HG03442 (cell line): Measurements from ENCODE around the gene FBXO4.
"Not testable (repeated sequence)": the region's sequence is repeated elsewhere in the genome, so short reads cannot be mapped to it uniquely, and the experiment has no call there.

Experiments
- ATAC-seq: cut with Tn5 transposase; IDR thresholded peaks from one replicate; pipeline ENCODE4 v1.9.1; 2021; ENCODE audit warnings: mild to moderate bottlenecking, moderate library complexity; ENCODE audit not compliant: unreplicated experiment

The FBXO4 gene

DNA sequence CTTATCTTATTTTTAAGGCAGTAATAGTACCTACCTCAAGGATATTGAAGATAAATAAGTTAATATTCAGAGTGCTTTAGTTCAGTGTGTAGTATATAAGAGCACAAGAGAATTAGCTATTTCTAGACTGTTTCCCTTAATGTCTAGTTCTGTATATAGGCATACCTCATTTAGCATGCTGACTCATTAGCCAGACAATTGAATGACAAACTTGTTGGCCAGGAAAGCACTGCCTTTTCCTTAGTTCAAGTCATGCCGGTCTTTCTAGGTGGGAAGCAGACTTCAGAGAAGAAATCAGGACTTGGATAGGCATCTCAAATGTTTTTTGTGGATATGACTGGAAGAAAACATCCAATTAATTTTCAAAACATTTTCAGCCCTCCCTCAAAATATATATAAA lies 3.2 kb upstream of the FBXO4 start:
- ATAC-seq = no peak

GRCh38 chr5:41924526-41924871 lies 582 bp upstream of the FBXO4 start:
- no peak for ATAC-seq

- ATAC-seq = no peak
These were observed 472 bp downstream of the FBXO4 start for GRCh38 chr5:41925555-41925951.

- ATAC-seq = no peak
These were observed 2.5 kb downstream of the FBXO4 start for GRCh38 chr5:41927604-41928003.

- ATAC-seq = no peak
These were observed 4.0 kb downstream of the FBXO4 start for GRCh38 chr5:41929035-41929434.

DNA sequence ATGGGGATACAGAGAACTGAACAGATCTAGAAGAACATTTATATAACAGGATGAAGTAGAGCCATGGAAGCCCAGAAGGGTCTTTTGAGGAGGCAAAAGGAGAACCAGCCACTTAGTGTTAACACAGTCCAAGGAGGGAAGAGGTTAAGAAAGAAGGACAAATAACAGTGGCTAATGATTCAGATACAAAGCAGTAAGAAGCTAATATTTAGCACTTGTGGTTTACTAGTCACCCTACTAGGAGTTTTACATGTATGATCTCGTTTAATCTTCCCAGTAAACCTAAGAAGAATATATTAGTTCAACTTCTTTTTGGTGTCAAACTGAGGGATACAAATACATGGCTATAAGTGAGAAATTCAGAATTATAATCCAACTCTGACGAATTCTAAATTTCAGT lies 7.7 kb downstream of the FBXO4 start:
- no peak for ATAC-seq

DNA sequence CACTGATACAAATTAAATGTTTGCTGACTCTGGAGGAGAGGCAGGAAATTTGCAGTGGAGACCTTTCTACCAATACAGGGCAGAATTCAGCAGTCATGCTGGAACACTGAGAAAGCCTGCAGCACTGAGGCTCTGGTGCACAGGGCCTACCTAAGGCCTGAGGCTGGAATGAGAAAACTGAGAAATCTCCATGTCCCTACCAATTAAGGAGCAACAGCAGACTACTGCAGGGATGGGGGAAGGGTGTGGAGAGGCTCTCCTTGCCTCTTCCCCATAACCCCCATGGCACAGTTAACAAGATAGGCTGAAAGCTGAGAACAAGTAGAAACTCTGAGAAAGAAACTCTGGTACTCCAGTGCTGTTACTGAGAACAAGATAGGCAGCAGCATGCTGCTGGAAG lies 10.5 kb downstream of the FBXO4 start:
- no peak for ATAC-seq

- ATAC-seq = no peak
These were observed 15.6 kb downstream of the FBXO4 start for GRCh38 chr5:41940641-41941040.

DNA sequence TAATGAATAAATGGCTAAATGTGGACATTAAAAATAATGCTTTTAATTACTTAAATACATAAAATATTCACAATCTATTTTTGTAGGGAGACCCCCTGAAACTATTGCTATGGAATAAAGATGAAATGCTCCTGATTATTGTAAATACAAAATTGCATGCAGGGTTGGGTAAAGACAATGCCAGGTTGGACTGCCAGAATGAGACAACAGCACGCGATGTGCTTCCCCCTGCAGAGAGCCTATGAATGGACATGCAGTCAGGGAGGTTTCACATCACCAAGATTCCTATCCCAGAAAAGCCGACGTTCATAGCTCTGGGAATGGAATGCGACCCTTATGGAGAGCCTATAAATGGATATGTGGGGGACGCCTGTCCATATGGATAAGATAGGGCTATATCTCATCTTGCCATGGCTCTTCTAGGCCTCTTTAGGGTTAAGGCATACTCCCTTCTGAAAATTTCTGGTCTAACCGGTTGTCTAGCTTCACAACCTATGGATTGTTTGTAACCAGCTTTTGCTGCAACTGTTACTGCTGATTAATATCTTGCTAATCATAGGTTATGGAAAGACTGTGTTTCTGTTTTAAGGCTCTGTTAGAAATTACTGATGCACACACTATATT lies 20.4 kb downstream of the FBXO4 start:
- not testable (repeated sequence) for ATAC-seq

GRCh38 chr5:41951224-41951623 lies 26.1 kb downstream of the FBXO4 start:
- no peak for ATAC-seq

GRCh38 chr5:41954286-41954685 lies 29.2 kb downstream of the FBXO4 start:
- no peak for ATAC-seq

- peak; percentile 52 for ATAC-seq
These were observed 30.4 kb downstream of the FBXO4 start for GRCh38 chr5:41955432-41956024.

GRCh38 chr5:41956943-41957342 lies 31.9 kb downstream of the FBXO4 start:
- no peak for ATAC-seq

DNA sequence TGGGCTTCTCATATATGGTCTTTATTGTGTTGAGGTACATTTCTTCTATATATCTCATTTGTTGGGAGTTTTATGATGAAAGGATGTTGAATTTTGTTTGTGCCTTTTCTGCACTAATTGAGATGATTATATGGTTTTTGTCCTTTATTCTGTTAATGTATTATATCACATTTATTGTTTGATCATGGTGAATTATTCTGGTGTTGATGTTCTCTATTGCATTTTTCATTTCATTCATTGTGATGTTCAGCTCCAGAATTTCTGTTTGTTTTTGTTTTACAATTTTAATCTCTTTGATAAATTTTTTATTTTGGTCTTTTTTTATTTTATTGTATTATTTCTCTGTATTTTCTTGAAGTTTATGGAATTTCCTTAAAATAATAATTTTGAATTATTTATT lies 35.4 kb downstream of the FBXO4 start:
- ATAC-seq = no peak

GRCh38 chr5:41961736-41962135 lies 36.7 kb downstream of the FBXO4 start:
- no peak for ATAC-seq

DNA sequence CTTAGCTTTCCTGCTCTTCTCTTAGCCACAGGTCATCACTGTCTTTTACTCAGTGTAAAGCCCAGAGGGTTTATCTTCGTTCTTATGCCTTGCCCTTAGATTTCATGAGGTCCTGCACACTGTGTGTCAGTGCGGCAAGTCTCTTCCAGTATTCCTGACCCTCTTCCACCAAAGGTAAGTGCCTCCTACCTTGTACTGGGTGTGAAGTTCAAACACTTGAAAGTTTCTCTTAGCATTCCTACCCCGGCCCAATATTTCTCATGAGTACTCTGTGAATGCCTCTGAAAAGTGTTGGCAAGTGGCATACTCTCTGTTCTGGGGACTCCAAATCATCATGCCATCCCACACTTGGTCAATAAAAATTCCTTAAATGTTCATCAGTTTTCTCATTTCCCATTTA lies 37.4 kb downstream of the FBXO4 start:
- no peak for ATAC-seq

DNA sequence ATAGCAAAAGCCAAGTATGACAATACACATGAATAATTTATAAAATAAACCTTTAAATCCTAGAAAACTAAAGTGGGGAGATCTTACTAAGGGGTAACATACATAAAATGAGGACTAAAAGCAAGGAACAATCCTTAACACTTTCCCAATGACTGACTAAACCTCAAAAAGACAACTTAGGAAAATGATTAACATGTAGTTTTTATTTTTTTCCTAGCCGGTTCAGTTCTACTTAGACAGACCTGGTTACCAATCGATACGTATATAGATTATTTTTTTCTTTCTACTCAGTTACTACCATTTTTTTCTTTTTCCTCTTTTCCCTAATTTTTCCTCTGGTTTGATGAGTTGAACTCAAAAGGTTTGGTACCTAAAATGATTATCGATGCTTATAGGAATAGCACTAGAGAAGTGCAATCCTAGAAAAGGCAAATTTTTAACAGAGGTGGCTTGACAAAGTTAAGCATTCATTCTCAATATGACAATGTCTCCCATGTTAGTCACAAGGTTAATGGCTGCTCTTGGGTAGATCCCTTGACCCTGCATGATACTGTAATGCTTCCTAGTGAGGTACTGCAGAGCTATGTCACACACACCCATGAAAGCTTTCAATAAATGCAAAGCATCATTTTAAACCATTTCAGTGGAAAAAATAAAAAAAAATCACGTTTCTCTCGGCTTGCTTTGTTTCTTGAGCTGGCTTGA lies 41.5 kb downstream of the FBXO4 start:
- ATAC-seq = no peak

- ATAC-seq = no peak
These were observed 42.3 kb downstream of the FBXO4 start for GRCh38 chr5:41967401-41967800.

DNA sequence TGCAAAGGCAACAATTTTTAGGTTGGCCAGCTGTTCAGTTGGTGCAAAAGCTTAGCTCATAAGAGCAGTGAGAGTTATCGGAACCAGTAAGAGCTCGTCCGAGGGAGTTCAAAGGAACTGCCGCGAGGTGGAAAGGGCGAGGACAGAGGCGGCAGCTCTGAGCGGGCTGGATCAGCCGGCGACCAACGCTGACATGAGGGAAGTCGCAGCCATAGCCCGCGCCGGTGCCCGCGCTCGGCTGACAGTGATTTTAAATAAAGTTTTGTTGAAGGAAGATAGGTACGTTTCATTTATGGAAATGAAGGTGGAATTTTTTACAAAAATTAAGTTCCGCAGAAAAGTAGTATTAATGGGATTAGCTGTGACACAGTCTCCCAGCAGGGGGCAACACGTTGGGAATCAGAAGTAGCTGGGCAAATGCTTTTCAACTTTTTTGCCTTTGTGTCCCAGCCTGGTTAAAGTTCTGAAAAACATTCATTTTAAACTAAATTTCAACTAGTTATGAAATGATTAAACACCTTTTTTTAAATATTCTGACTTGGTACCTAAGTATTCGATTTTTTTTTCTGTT lies 43.2 kb downstream of the FBXO4 start:
- no peak for ATAC-seq

GRCh38 chr5:41973087-41973486 lies 48.0 kb downstream of the FBXO4 start:
- no peak for ATAC-seq

GRCh38 chr5:41973887-41974286 lies 48.8 kb downstream of the FBXO4 start:
- no peak for ATAC-seq

DNA sequence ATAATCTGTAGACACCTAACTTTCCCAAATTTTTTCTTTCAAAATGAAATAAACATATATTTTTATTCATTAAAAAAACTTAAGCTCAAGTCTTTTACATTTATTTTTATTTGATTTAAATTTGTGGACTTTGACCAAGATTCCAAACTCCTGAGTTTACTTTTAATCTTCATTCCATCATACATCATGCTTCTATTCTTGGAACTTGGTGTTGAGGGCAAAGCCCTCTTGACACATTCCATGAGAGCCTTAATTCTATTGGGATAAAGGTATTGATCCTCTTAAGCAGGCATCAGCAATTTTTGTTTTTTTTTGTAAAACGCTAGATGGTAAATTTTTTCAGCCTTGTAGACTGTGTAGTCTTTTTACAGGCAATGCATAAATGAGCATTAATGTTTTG lies 53.6 kb downstream of the FBXO4 start:
- ATAC-seq = no peak
